GM12878 (cell line): ENCODE data around the gene SETD6.
"Not testable (repeated sequence)": the region's sequence is repeated elsewhere in the genome, so short reads cannot be mapped to it uniquely, and the experiment has no call there.

Source experiments
- CHD1 ChIP-seq: IDR thresholded peaks from 2 replicates; pipeline ENCODE4 v1.6.1; 2012; ENCODE audit warnings: low read depth, low read length, improper control_type of control experiment
- EZH2 ChIP-seq: IDR thresholded peaks from 2 replicates; pipeline ENCODE4 v1.6.1; 2012; ENCODE audit warnings: low read depth, mild to moderate bottlenecking, control low read depth, inconsistent platforms, low read length, borderline replicate concordance; ENCODE audit not compliant: control insufficient read depth
- GABPA ChIP-seq: IDR thresholded peaks from 2 replicates; pipeline ENCODE4 v1.6.1; 2014; ENCODE audit warnings: antibody characterized with exemption, low read depth, mild to moderate bottlenecking, inconsistent platforms
- GATAD2B ChIP-seq: fragments of 450-650 bp; conservative IDR thresholded peaks from 2 replicates; pipeline ENCODE4 v1.6.1; 2017; ENCODE audit warnings: low read depth, mild to moderate bottlenecking, moderate library complexity
- HDAC6 ChIP-seq: fragments of 200-600 bp; sonication (generic); IDR thresholded peaks from one replicate; pipeline ENCODE4 v1.8.0; 2017; ENCODE audit warnings: antibody characterized with exemption; ENCODE audit not compliant: unreplicated experiment
- JUNB ChIP-seq: IDR thresholded peaks from 2 replicates; pipeline ENCODE4 v1.6.1; 2016; ENCODE audit warnings: antibody characterized with exemption, mild to moderate bottlenecking
- POLR2A ChIP-seq: IDR thresholded peaks from 2 replicates; pipeline ENCODE4 v1.6.1; 2011; ENCODE audit warnings: low read depth, mild to moderate bottlenecking, low read length
- POLR2AphosphoS5 ChIP-seq: IDR thresholded peaks from 2 replicates; pipeline ENCODE4 v1.6.1; 2011; ENCODE audit warnings: mild to moderate bottlenecking, low read length, inconsistent platforms
- SMC3 ChIP-seq: IDR thresholded peaks from 2 replicates; pipeline ENCODE4 v1.6.1; 2011; ENCODE audit warnings: low read length, improper control_type of control experiment, borderline replicate concordance
- TF ChIP-seq, protein P1 (sequence below), 3 experiments: IDR thresholded peaks in 2 of 3; conservative IDR thresholded peaks in 1 of 3; 2 replicates each; pipeline ENCODE4 v1.5.1; 2011; ENCODE audit warnings: low read depth in 3 of 3, low read length in 3 of 3, mild to moderate bottlenecking in 3 of 3, control low read depth in 2 of 3, moderate library complexity in 2 of 3, inconsistent platforms in 1 of 3, mixed read lengths in 1 of 3; ENCODE audit not compliant: control insufficient read depth in 2 of 3, insufficient read depth in 1 of 3; ENCODE audit errors: extremely low read depth in 1 of 3

DNA sequence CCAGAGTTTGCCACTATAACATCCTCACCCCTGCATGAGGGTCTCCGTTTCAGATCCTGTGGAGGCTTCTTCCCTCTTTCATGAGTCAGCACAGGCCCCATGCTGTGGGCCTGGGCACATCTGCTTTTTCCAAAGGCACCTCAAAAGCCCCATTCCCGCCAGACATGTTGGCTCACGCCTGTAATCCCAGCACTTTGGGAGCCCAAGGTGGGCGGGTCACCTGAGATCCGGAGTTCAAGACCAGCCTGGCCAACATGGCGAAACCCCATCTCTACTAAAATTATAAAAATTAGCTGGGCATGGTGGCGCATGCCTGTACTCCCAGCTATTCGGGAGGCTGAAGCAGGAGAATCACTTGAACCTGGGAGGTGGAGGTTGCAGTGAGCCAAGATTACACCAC is 24.8 kb upstream of the SETD6 start:
- TF ChIP-seq HDAC6, SMC3, CHD1, GABPA, GATAD2B, POLR2AphosphoS5, JUNB, EZH2, POLR2A: not testable (repeated sequence)
- TF ChIP-seq, protein P1, sequence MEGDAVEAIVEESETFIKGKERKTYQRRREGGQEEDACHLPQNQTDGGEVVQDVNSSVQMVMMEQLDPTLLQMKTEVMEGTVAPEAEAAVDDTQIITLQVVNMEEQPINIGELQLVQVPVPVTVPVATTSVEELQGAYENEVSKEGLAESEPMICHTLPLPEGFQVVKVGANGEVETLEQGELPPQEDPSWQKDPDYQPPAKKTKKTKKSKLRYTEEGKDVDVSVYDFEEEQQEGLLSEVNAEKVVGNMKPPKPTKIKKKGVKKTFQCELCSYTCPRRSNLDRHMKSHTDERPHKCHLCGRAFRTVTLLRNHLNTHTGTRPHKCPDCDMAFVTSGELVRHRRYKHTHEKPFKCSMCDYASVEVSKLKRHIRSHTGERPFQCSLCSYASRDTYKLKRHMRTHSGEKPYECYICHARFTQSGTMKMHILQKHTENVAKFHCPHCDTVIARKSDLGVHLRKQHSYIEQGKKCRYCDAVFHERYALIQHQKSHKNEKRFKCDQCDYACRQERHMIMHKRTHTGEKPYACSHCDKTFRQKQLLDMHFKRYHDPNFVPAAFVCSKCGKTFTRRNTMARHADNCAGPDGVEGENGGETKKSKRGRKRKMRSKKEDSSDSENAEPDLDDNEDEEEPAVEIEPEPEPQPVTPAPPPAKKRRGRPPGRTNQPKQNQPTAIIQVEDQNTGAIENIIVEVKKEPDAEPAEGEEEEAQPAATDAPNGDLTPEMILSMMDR (IDR thresholded peaks at IDR 0.05 in 2 of 3, conservative IDR thresholded peaks at IDR 0.05 in 1 of 3; ENCODE audit: control insufficient read depth in 2 of 3, extremely low read depth in 1 of 3, insufficient read depth in 1 of 3, low read depth in 3 of 3, low read length in 3 of 3): not testable (repeated sequence)
